Breast epithelium (tissue), 4 donors: ENCODE results near the gene LBP. TPM values are rescaled to one million over a fixed set of nuclear protein-coding genes. Genes with fewer than 3 reads are reported as not detected.

ENCODE experiments used
- DNase-seq, 2 donors: peaks; one replicate each; pipeline ENCODE4 v3.0.0-alpha.2; 2019; ENCODE audit warnings: low spot score in 2 of 2
- H3K27ac ChIP-seq, 2 donors: fragments of 200-600 bp; sonication (generic) in 1 of 2; one replicate each; pipeline ENCODE4 v1.5.1; 2016 to 2019; ENCODE audit warnings: mild to moderate bottlenecking in 1 of 2
- H3K27me3 ChIP-seq, 2 donors: fragments of 200-600 bp; sonication (generic) in 1 of 2; one replicate each; pipeline versions ENCODE4 v1.5.1 to v1.6.0; 2017 to 2019; ENCODE audit warnings: control low read depth in 1 of 2, mild to moderate bottlenecking in 1 of 2
- H3K36me3 ChIP-seq: fragments of 200-600 bp; one replicate; pipeline ENCODE4 v1.5.1; 2019
- H3K4me1 ChIP-seq, 2 donors: fragments of 200-600 bp; sonication (generic); one replicate each; pipeline ENCODE4 v1.5.1; 2016 to 2019; ENCODE audit warnings: control low read depth in 1 of 2
- H3K4me3 ChIP-seq, 3 donors: fragments of 200-600 bp; sonication (generic); 1 replicate in 2 of 3; 2 replicates in 1 of 3; pipeline ENCODE4 v1.5.1; 2016 to 2019; ENCODE audit warnings: mild to moderate bottlenecking in 3 of 3, moderate library complexity in 2 of 3
- H3K9me3 ChIP-seq, 2 donors: fragments of 200-600 bp; sonication (generic) in 1 of 2; one replicate each; pipeline ENCODE4 v1.5.1; 2016 to 2019; ENCODE audit warnings: control low read depth in 1 of 2
- POLR2A ChIP-seq: fragments of 450-650 bp; IDR thresholded peaks from one replicate; pipeline ENCODE4 v1.6.1; 2016; ENCODE audit warnings: antibody characterized with exemption, mild to moderate bottlenecking, moderate library complexity
- POLR2AphosphoS5 ChIP-seq, 3 donors: sonication (generic); formaldehyde crosslinking; IDR thresholded peaks; one replicate each; pipeline ENCODE4 v1.6.1; 2017; ENCODE audit warnings: antibody characterized with exemption in 3 of 3
- intact Hi-C: fragments of 100-400 bp; cut with DNase I; formaldehyde crosslinking; loops from one replicate; pipeline ENCODE4 v1.15.1; 2023; ENCODE audit warnings: low total_unique reads
- total RNA-seq, 3 donors: library from RNA; depleted of rRNA; stranded (reverse); fragments of >200 nt; gene quantifications; one replicate each; pipeline ENCODE4 v1.1.0, GENCODE V29; 2016
- TF ChIP-seq, protein P1 (sequence below), 3 donors: fragments of 450-650 bp; IDR thresholded peaks; one replicate each; pipeline ENCODE4 v1.5.1; 2016 to 2017; ENCODE audit warnings: antibody characterized with exemption in 3 of 3, mild to moderate bottlenecking in 3 of 3, moderate library complexity in 3 of 3

The LBP gene
- total RNA-seq, 3 donors from 2014 or later = 0.73 to 15.0 (median 3.9) TPM

DNA sequence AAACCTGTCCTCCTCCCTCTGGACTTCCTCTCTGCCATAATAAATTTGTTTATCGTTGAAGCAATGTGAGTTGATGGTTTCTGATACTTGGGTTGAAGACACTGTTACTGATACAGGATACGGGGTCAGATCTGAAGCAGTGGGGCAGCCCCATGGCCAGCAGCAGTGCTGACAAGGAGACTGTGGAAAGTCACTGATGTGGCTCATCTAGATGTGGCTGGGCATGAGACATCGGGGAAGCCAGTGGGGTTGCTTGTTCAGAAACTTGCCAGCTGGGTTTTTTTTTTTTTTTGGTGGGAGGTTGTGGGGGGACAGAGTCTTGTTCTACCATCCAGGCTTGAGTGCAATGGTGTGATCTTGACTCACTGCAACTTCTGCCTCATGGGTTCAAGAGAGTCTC lies 45.0 kb upstream of the LBP start:
- no peak overlapping the region for H3K4me3 ChIP-seq
- H3K27ac ChIP-seq = no peak overlapping the region
- H3K9me3 ChIP-seq = no peaks in the 10 kb centered on the region
- no peaks in the 10 kb centered on the region for H3K27me3 ChIP-seq
- no peaks in the 10 kb centered on the region for H3K36me3 ChIP-seq
- DNase-seq = no peak
- TF ChIP-seq POLR2AphosphoS5 (IDR thresholded peaks at IDR 0.05) = no peak
- no peak for TF ChIP-seq POLR2A
- TF ChIP-seq, protein P1, sequence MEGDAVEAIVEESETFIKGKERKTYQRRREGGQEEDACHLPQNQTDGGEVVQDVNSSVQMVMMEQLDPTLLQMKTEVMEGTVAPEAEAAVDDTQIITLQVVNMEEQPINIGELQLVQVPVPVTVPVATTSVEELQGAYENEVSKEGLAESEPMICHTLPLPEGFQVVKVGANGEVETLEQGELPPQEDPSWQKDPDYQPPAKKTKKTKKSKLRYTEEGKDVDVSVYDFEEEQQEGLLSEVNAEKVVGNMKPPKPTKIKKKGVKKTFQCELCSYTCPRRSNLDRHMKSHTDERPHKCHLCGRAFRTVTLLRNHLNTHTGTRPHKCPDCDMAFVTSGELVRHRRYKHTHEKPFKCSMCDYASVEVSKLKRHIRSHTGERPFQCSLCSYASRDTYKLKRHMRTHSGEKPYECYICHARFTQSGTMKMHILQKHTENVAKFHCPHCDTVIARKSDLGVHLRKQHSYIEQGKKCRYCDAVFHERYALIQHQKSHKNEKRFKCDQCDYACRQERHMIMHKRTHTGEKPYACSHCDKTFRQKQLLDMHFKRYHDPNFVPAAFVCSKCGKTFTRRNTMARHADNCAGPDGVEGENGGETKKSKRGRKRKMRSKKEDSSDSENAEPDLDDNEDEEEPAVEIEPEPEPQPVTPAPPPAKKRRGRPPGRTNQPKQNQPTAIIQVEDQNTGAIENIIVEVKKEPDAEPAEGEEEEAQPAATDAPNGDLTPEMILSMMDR (IDR thresholded peaks at IDR 0.05) = no peak
- peaks cover 15 to 20% of the 10 kb centered on the region in 2 donors for H3K4me1 ChIP-seq
- intact Hi-C loops = no loop called here

DNA sequence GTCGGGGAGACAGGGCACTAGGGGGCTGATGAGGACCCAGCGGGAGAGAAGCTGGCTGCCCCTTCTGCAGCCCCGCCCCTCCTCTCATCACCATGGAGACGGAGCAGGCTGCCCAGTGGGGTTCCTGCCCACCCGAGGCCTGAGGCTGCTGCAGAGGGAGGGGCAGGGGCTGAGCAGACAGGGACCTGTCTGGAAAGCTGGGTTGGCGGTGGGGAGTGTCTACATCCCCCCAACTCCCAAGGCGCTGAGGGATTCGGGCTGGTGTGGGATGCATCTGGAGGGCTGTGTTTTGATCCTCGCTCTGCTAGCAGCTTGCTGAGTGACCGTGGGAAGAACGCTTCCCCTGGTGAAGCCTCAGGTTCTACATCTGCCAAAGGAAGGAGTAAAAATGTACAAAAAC lies 43.5 kb upstream of the LBP start:
- no peaks in the 10 kb centered on the region for H3K27me3 ChIP-seq
- no peak overlapping the region for H3K27ac ChIP-seq
- H3K9me3 ChIP-seq = no peaks in the 10 kb centered on the region
- DNase-seq = no peak
- peaks cover 15 to 20% of the 10 kb centered on the region in 2 donors for H3K4me1 ChIP-seq
- intact Hi-C loops = no loop called here
- H3K4me3 ChIP-seq = no peak overlapping the region
- TF ChIP-seq POLR2A = no peak
- TF ChIP-seq, protein P1 (IDR thresholded peaks at IDR 0.05) = no peak
- no peaks in the 10 kb centered on the region for H3K36me3 ChIP-seq

DNA sequence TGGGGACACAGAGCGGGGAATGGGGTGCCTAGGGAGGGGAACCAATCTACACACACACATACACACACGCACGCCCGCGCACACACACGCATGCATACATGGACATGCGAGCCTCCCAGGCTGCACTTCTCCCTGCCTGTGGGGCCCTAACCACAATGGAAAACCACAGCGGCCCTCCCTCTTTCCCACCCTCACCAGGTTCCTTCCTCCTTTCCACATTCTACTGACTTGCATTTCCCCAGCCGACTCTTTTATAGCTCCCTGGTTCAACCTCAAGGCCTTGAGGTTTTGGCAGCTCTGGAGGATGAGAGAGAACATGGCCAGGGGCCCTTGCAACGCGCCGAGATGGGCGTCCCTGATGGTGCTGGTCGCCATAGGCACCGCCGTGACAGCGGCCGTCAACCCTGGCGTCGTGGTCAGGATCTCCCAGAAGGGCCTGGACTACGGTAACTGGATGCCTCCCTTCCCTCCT lies 42.3 kb upstream of the LBP start, which contains the start of gene BPI:
TSS of gene BPI (plus strand) at position 249 of the 472 bp plus-strand sequence. CDS start at position 317, 68 bp downstream.
- no peaks in the 10 kb centered on the region for H3K27me3 ChIP-seq
- H3K27ac ChIP-seq = peak within 1 kb of the TSS in 1 of 2 donors; percentile 12
- no peak within 1 kb of the TSS for H3K4me3 ChIP-seq
- intact Hi-C loops = no loop called here
- no peak for TF ChIP-seq POLR2A
- no peak for TF ChIP-seq POLR2AphosphoS5 (IDR thresholded peaks at IDR 0.05)
- TF ChIP-seq, protein P1 (IDR thresholded peaks at IDR 0.05) = no peak
- H3K4me1 ChIP-seq = peaks cover 8 to 15% of the 10 kb centered on the region in 2 donors
- peak in 1 of 2 donors; percentile 30 for DNase-seq
- no peaks in the 10 kb centered on the region for H3K9me3 ChIP-seq
- H3K36me3 ChIP-seq = no peaks in the 10 kb centered on the region

DNA sequence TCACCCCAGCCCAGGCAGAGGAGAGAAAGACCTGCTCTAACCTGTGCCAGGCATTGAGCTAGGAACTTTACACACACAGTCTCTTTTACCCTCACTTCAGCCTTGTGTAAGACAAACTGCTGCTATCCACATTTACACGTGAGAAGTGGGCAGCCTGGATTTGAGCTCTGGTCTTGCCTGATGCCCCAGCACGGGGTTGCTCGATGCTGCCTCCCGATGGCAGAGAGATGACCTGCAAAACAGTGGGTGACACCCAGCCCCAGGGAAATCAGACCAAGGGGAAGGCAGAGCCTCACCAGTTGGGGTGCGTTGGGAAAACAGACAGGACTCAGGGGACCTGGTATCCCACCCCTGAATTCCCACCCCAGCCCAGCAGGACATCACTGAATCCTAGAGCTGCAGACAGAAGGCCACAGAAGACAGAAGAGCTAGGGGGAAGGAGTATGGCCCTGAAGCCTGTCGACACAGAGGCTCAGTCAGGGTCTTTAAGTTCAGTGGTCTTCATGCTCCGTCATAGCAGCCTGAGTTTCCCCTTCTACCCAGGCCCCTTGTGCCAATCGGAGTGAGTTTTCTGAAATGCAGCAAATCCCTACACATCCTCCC lies 41.3 kb upstream of the LBP start:
- no peaks in the 10 kb centered on the region for H3K27me3 ChIP-seq
- no peak overlapping the region for H3K4me3 ChIP-seq
- H3K9me3 ChIP-seq = no peaks in the 10 kb centered on the region
- no peaks in the 10 kb centered on the region for H3K36me3 ChIP-seq
- no peak for DNase-seq
- TF ChIP-seq, protein P1 (IDR thresholded peaks at IDR 0.05) = peak in 1 of 3 donors; percentile 17
- TF ChIP-seq POLR2AphosphoS5 (IDR thresholded peaks at IDR 0.05) = no peak
- intact Hi-C loops = no loop called here
- H3K4me1 ChIP-seq = peaks cover 2 to 5% of the 10 kb centered on the region in 2 donors
- no peak overlapping the region for H3K27ac ChIP-seq

DNA sequence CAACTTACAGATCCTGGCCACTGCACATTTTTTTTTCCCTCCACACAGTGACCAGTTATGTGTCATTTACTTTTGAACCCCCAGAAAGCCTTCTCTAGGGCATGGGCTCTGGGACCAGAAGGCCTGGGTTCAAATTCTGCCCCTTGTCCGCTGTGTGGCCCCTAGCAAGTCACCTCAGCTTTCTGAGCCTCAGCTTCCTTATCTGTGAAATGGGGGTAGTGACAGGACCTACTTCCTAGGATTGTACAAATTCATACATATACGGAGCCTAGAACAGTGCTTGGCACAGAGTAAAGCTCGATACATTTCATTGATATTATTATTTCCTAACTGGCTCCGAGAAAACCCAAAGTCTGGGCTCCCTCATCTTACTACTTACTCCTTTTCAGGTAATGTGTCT lies 40.7 kb upstream of the LBP start:
- no peak overlapping the region for H3K4me3 ChIP-seq
- intact Hi-C loops = no loop called here
- no peak overlapping the region for H3K27ac ChIP-seq
- H3K36me3 ChIP-seq = no peaks in the 10 kb centered on the region
- H3K4me1 ChIP-seq = no peaks in the 10 kb centered on the region
- H3K9me3 ChIP-seq = no peaks in the 10 kb centered on the region
- TF ChIP-seq, protein P1 (IDR thresholded peaks at IDR 0.05) = no peak
- TF ChIP-seq POLR2A (no peak), POLR2AphosphoS5 (IDR thresholded peaks at IDR 0.05) (no peak)
- no peaks in the 10 kb centered on the region for H3K27me3 ChIP-seq
- no peak for DNase-seq
